Epithelial cell of proximal tubule (primary cell): ENCODE measurements around the gene KCTD16. TPM values are rescaled to one million over a fixed set of nuclear protein-coding genes. Genes with fewer than 3 reads are reported as not detected.
A peak's percentile ranks its signal among the peaks of the same experiment; 100 is the strongest.

Experiments
- DNase-seq: peaks from one replicate; pipeline ENCODE4 v3.0.0-alpha.2; 2011; ENCODE audit warnings: low read depth
- H3K4me3 ChIP-seq: 2 replicates; pipeline ENCODE4 v1.5.1; 2011; ENCODE audit warnings: low read depth, mild to moderate bottlenecking, low read length
- total RNA-seq: library from RNA; depleted of rRNA; stranded (reverse); fragments of >200 nt; gene quantifications from 2 replicates; pipeline ENCODE4 v1.2.3, GENCODE V29; 2015
- TF ChIP-seq, protein P1 (sequence below): conservative IDR thresholded peaks from 2 replicates; pipeline ENCODE4 v1.5.1; 2012; ENCODE audit warnings: low read depth, mild to moderate bottlenecking, low read length

Gene KCTD16
- total RNA-seq, 1 donor from 2014 or later = 0.06 TPM

DNA sequence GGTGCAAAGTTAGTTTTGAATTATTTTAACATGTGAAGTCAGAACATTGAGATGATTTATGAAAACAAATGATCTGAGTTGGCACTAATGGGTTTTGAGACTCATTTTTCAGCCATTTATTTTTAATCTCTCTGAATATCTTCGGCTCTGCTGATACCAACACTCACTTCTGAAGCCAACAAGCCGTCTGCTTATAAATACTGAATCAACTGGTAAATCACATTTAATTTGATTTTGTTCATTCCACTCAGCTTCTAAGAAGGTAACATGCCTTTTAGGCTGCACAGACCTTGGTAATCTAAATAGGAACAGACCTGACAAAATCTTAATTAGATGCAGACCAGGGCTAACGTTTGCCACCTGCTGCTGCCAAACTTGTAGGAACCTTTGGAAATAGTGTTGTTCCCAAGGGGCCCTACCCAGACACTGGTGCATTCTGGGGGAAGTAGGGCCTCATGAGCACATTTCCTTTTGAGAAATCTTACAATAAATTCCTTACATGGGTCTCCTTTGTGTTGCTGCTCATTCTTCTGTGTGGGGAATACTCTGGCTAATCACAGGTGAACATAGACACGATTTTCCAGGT, 182.2 kb downstream of the KCTD16 start:
- no peak overlapping the region for H3K4me3 ChIP-seq
- DNase-seq = no peak
- TF ChIP-seq, protein P1, sequence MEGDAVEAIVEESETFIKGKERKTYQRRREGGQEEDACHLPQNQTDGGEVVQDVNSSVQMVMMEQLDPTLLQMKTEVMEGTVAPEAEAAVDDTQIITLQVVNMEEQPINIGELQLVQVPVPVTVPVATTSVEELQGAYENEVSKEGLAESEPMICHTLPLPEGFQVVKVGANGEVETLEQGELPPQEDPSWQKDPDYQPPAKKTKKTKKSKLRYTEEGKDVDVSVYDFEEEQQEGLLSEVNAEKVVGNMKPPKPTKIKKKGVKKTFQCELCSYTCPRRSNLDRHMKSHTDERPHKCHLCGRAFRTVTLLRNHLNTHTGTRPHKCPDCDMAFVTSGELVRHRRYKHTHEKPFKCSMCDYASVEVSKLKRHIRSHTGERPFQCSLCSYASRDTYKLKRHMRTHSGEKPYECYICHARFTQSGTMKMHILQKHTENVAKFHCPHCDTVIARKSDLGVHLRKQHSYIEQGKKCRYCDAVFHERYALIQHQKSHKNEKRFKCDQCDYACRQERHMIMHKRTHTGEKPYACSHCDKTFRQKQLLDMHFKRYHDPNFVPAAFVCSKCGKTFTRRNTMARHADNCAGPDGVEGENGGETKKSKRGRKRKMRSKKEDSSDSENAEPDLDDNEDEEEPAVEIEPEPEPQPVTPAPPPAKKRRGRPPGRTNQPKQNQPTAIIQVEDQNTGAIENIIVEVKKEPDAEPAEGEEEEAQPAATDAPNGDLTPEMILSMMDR = no peak

DNA sequence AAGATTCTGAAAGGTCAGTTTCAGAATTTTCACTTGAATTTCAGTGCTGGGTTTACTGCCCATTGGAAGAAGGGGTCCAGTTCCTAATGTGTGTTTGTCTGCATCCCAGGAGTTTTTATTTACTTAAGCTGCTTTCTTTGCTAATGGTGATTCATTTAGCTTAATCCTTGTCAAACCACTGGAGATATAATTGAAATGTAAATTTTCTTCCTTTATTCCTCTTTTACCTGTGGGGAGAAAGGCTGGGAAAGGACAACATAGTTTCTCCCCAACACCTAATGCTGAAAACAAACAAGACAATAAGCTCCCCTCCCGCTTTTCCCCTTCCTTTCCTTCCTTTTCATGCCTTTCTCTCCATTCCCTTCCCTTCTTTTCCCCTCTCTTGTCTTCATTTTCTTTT, 185.8 kb downstream of the KCTD16 start:
- no peak for DNase-seq
- H3K4me3 ChIP-seq = no peak overlapping the region
- TF ChIP-seq, protein P1 = no peak

DNA sequence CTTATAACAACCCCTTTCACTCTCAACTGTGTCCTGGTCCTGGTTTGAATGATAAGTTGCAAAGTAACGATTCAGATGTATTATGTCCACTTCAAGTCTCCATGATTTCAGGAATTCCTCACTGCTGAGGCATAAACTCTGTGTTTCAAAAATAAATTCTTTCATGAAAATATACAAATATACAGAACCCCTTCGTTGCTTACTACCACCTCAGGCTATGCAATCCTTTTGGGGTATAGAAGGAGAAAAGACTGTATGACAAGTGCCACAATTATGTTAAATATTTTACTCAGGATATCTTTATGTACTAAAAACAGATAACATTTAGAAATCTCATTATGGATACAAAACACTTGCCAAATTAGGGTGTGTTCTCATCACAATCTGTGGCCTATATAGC, 190.7 kb downstream of the KCTD16 start:
- no peak for DNase-seq
- TF ChIP-seq, protein P1 = no peak

DNA sequence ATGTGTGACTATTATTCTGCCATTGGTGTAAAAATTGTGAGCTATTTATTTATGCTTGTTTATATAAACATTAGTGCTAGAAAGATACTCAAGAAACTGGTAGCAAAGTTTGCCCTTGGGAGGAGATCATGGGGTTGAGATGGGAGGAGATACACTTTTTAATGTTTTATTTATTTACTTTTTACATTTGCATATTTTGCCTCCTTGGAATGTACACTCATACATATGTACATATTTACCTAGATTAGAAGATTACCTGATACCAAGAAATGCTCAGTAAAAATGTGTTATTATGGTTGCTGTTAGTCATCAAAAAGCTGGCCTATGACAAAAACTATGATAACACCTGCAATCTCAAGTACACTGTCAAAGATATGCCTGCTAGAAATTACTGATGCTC, 195.2 kb downstream of the KCTD16 start:
- no peak overlapping the region for H3K4me3 ChIP-seq
- TF ChIP-seq, protein P1 = no peak
- DNase-seq = no peak

More for the DNA sequence above, 190.7 kb downstream of the KCTD16 start:
- H3K4me3 ChIP-seq = no peak overlapping the region

DNA sequence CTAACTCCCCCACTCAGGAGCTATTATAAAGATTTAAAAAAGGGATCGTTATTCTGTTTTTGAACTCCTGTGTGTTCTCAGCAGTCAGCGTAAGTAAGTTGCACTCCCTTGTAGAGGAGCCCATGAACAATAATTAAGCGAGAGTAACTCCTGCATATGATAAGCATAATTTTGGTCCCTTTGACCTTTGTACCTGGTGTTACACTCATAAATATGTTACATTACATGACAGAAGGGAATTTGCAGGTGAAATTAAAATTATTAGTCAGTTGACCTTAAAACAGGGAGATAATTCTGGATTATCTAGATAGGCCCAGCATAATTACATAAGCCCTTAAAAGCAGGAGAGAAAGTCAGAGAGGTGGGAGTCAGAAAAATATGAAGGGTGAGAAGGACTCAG, 197.3 kb downstream of the KCTD16 start:
- no peak overlapping the region for H3K4me3 ChIP-seq
- TF ChIP-seq, protein P1 = no peak
- no peak for DNase-seq

DNA sequence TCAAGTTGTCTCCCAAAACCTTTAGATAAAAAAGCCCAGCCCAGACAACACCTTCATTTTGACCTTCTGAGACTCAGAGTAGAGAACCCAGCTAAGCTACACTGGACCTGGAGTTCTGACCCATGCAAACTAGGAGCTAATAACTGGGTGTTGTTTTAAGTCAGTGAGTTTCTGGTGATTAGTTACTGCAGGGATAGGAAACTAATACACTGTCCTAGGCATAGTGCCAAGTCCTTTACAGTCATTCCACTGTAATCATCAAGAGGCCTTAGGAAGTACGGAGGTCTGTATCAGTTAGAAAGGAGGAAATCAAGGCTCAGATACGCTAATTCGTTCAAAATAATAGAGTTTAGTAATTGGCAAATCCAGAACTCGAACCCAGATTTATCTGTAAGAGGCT, 197.9 kb downstream of the KCTD16 start:
- TF ChIP-seq, protein P1 = no peak

DNA sequence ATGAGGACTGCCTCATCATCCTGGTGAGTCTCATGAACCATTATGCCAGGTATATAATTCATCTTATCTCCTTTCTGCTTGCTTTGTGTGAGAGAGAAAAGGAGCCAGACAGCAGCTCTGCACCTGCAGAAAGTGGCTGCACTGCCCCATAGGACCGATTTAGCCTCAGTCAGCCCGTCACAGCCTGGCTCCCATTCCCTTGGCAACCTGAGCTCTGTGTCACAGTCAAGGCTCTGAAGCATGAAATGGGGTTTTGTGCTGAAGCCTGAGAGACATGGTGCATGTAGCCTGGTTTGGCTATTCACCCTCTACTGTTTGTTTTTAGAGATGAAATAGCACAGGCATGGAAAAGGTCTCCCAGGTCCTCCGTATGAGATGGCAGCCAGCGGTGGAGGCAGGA, 198.3 kb downstream of the KCTD16 start:
- no peak overlapping the region for H3K4me3 ChIP-seq
- TF ChIP-seq, protein P1 = no peak
- peak; percentile 64 for DNase-seq

More for the DNA sequence above, 197.9 kb downstream of the KCTD16 start:
- no peak overlapping the region for H3K4me3 ChIP-seq
- DNase-seq = peak; percentile 46
